MM.1S (cell line): ENCODE results near the gene SLIT3.

Experiments
- CTCF ChIP-seq: fragments of 300-600 bp; sonication (generic); IDR thresholded peaks from 2 replicates; pipeline ENCODE4 v1.5.1; 2016; ENCODE audit warnings: antibody characterized with exemption, low read length, mixed read lengths
- EZH2 ChIP-seq: fragments of 300-600 bp; sonication (generic); optimal IDR thresholded peaks from 2 replicates; pipeline ENCODE3; 2017; ENCODE audit warnings: low read depth, mild to moderate bottlenecking, antibody characterized with exemption, low read length, mixed read lengths

GRCh38 chr5:169011009-169011408 lies 289.9 kb downstream of the SLIT3 start:
- TF ChIP-seq CTCF = no peak
- TF ChIP-seq EZH2 = no peak
